ENCODE results near the gene ETV4.

The ETV4 gene

GRCh38 chr17:43554857-43555256 is 8.7 kb upstream of the ETV4 start:
- ChIA-PET POLR2A (no interaction called here), CTCF (interaction anchor here (1.1 kb wide), 1 partner anchor 22 kb away, joined by 5 read pairs; no protein-coding TSS in a partner anchor)
- DNase-seq (ENCODE audit: extremely low spot score) = no peak
- TF ChIP-seq HDGF (IDR thresholded peaks at IDR 0.05; ENCODE audit: borderline replicate concordance) (no peak), NFRKB (IDR thresholded peaks at IDR 0.05) (no peak), BHLHE40 (IDR thresholded peaks at IDR 0.05; ENCODE audit: borderline replicate concordance) (no peak), FOXK2 (IDR thresholded peaks at IDR 0.05) (no peak), FOXM1 (IDR thresholded peaks at IDR 0.05; ENCODE audit: borderline replicate concordance) (no peak), ARNT (IDR thresholded peaks at IDR 0.05) (no peak), PKNOX1 (IDR thresholded peaks at IDR 0.05) (no peak), ZNF384 (IDR thresholded peaks at IDR 0.05) (no peak), L3MBTL2 (conservative IDR thresholded peaks at IDR 0.05) (no peak), CTBP1 (IDR thresholded peaks at IDR 0.05; ENCODE audit: borderline replicate concordance) (no peak), SP1 (IDR thresholded peaks at IDR 0.05) (no peak), TARDBP (IDR thresholded peaks at IDR 0.05) (no peak), LEF1 (IDR thresholded peaks at IDR 0.05; ENCODE audit: borderline replicate concordance) (no peak), ELF4 (IDR thresholded peaks at IDR 0.05) (no peak), FOXA1 (IDR thresholded peaks at IDR 0.05) (no peak)

GRCh38 chr17:43553573-43553972 is 7.4 kb upstream of the ETV4 start:
- POLR2A ChIA-PET = interaction anchor here (0.7 to 1.4 kb wide), 2 partner anchors 185 to 187 kb away, joined by 3 read pairs; no protein-coding TSS in a partner anchor
- no peak for DNase-seq (ENCODE audit: extremely low spot score)
- TF ChIP-seq SP1 (IDR thresholded peaks at IDR 0.05) (no peak), L3MBTL2 (conservative IDR thresholded peaks at IDR 0.05) (no peak), SUZ12 (IDR thresholded peaks at IDR 0.05) (no peak), CTBP1 (IDR thresholded peaks at IDR 0.05; ENCODE audit: borderline replicate concordance) (no peak), NFRKB (IDR thresholded peaks at IDR 0.05) (no peak)
- CTCF ChIA-PET = no interaction called here

GRCh38 chr17:43552229-43552837 is 6.2 kb upstream of the ETV4 start:
- TF ChIP-seq ELF4 (IDR thresholded peaks at IDR 0.05) = no peak
- no peak for TF ChIP-seq FOXA1 (IDR thresholded peaks at IDR 0.05)
- no peak for TF ChIP-seq BHLHE40 (IDR thresholded peaks at IDR 0.05; ENCODE audit: borderline replicate concordance)
- no peak for TF ChIP-seq NFRKB (IDR thresholded peaks at IDR 0.05)
- TF ChIP-seq ARNT (IDR thresholded peaks at IDR 0.05) = no peak
- TF ChIP-seq FOXM1 (IDR thresholded peaks at IDR 0.05; ENCODE audit: borderline replicate concordance) = no peak
- no peak for TF ChIP-seq HDGF (IDR thresholded peaks at IDR 0.05; ENCODE audit: borderline replicate concordance)
- TF ChIP-seq TARDBP (IDR thresholded peaks at IDR 0.05) = no peak
- TF ChIP-seq L3MBTL2 (conservative IDR thresholded peaks at IDR 0.05) = no peak
- TF ChIP-seq FOXK2 (IDR thresholded peaks at IDR 0.05) = no peak
- TF ChIP-seq LEF1 (IDR thresholded peaks at IDR 0.05; ENCODE audit: borderline replicate concordance) = no peak
- no peak for TF ChIP-seq SUZ12 (IDR thresholded peaks at IDR 0.05)
- CTCF ChIA-PET = interaction anchor here (0.6 to 0.7 kb wide), 2 partner anchors 11 to 16 kb away, joined by 3 read pairs; no protein-coding TSS in a partner anchor
- no peak for DNase-seq (ENCODE audit: extremely low spot score)
- POLR2A ChIA-PET = interaction anchor here (1.4 kb wide), 1 partner anchor 184 kb away, joined by 3 read pairs; no protein-coding TSS in a partner anchor

GRCh38 chr17:43550754-43551153 is 4.6 kb upstream of the ETV4 start:
- TF ChIP-seq FOXA1 (IDR thresholded peaks at IDR 0.05) (no peak), SP1 (IDR thresholded peaks at IDR 0.05) (no peak), ZNF384 (IDR thresholded peaks at IDR 0.05) (no peak), SUZ12 (IDR thresholded peaks at IDR 0.05) (no peak)
- CTCF ChIA-PET = no interaction called here
- POLR2A ChIA-PET = no interaction called here
- DNase-seq (ENCODE audit: extremely low spot score) = no peak

- ChIA-PET POLR2A (interaction anchor here (0.8 kb wide), 1 partner anchor 23 kb away, joined by 3 read pairs; no protein-coding TSS in a partner anchor), CTCF (no interaction called here)
- no peak for TF ChIP-seq ARNT (IDR thresholded peaks at IDR 0.05)
- no peak for TF ChIP-seq SUZ12 (IDR thresholded peaks at IDR 0.05)
- TF ChIP-seq NFRKB (IDR thresholded peaks at IDR 0.05) = no peak
- DNase-seq (ENCODE audit: extremely low spot score) = no peak
Measured at GRCh38 chr17:43549496-43549895, 3.4 kb upstream of the ETV4 start.

DNA sequence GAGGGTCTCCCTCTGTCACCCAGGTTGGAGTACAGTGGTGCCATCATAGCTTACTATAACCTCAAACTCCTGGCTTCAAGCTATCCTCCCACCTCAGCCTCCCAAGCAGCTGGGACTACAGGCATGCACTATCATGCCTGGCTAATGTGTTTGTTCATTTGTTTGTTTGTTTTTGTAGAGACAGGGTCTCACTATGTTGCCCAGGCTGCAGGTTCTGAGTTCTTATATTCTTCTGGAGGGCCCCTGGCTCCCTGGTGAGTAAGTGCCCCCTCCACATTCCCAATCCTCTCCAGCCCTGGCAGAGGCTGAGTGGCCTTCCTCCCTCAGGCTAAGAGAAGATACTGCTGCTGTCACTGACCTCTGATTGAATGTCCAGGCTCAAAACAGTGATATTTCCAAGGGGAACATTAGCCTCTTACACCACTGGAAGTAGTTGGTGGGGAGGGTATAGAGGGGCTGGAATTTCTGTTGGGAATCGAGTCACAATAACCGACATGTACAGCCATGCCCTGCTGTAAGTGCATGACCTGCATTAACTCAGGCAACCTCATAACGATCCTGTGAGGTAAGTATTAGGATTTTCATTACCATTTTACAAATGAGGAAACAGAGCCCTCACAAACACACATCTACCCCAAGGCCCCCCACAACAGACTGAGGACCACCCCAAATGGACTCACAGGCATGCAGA is 2.7 kb upstream of the ETV4 start:
- POLR2A ChIA-PET = interaction anchor here (0.8 kb wide), 1 partner anchor 23 kb away, joined by 3 read pairs; no protein-coding TSS in a partner anchor
- DNase-seq (ENCODE audit: extremely low spot score) = no peak
- TF ChIP-seq ARNT (IDR thresholded peaks at IDR 0.05) (no peak), FOXK2 (IDR thresholded peaks at IDR 0.05) (no peak), ZNF384 (IDR thresholded peaks at IDR 0.05) (no peak), L3MBTL2 (conservative IDR thresholded peaks at IDR 0.05) (no peak)
- CTCF ChIA-PET = interaction anchor here (1.6 kb wide), 1 partner anchor 28 kb away, joined by 3 read pairs; no protein-coding TSS in a partner anchor

GRCh38 chr17:43547659-43548256 is 1.6 kb upstream of the ETV4 start:
- no peak for DNase-seq (ENCODE audit: extremely low spot score)
- POLR2A ChIA-PET = interaction anchor here (1.2 kb wide), 1 partner anchor 64 kb away, joined by 3 read pairs; the partner anchor contains the start of gene DHX8
- TF ChIP-seq BHLHE40 (IDR thresholded peaks at IDR 0.05; ENCODE audit: borderline replicate concordance) (no peak), ZNF384 (IDR thresholded peaks at IDR 0.05) (no peak), TARDBP (IDR thresholded peaks at IDR 0.05) (no peak), SP1 (IDR thresholded peaks at IDR 0.05) (no peak), LEF1 (IDR thresholded peaks at IDR 0.05; ENCODE audit: borderline replicate concordance) (no peak), FOXK2 (IDR thresholded peaks at IDR 0.05) (no peak)
- CTCF ChIA-PET = interaction anchor here (0.6 to 1.6 kb wide), 2 partner anchors 29 to 45 kb away, joined by 3 read pairs; no protein-coding TSS in a partner anchor
